Left ventricle myocardium inferior (tissue), 1 donor: ENCODE measurements around the gene ZPR1. TPM values are rescaled to one million over a fixed set of nuclear protein-coding genes. Genes with fewer than 3 reads are reported as not detected.
A peak's percentile ranks its signal among the peaks of the same experiment; 100 is the strongest.

Experiments
- DNase-seq: peaks from one replicate; pipeline ENCODE4 v3.0.0-alpha.2; 2020
- H3K27ac ChIP-seq: fragments of 200-600 bp; replicated peaks from 2 replicates; pipeline ENCODE4 v1.8.0; 2021
- H3K27me3 ChIP-seq: fragments of 200-600 bp; 2 replicates; pipeline ENCODE4 v1.8.0; 2021; ENCODE audit warnings: low read depth
- H3K36me3 ChIP-seq: fragments of 200-600 bp; 2 replicates; pipeline ENCODE4 v1.8.0; 2021
- H3K4me1 ChIP-seq: fragments of 200-600 bp; 2 replicates; pipeline ENCODE4 v1.8.0; 2021
- H3K4me3 ChIP-seq: fragments of 200-600 bp; 2 replicates; pipeline ENCODE4 v1.8.0; 2021; ENCODE audit warnings: mild to moderate bottlenecking, moderate library complexity
- H3K9me3 ChIP-seq: fragments of 200-600 bp; replicated peaks from 2 replicates; pipeline ENCODE4 v1.8.0; 2021
- intact Hi-C: fragments of 100-400 bp; cut with micrococcal nuclease; formaldehyde crosslinking; loops from one replicate; pipeline ENCODE4 v1.11.0; 2022
- total RNA-seq: library from RNA; stranded (reverse); fragmentation: NEBNext Ultra II Directional; extraction: Animal tissue kit (Norgen Biotek cat#: 25700); gene quantifications from one replicate; pipeline ENCODE4 v1.2.1, GENCODE V29; 2021
- TF ChIP-seq, protein P1 (sequence below): fragments of 200-600 bp; IDR thresholded peaks from 2 replicates; pipeline ENCODE4 v1.8.0; 2021; ENCODE audit warnings: antibody characterized with exemption, mild to moderate bottlenecking, borderline replicate concordance
- donor health status: DM: no; HTN: yes; CAD: no; lungs with severe emphysema.

Gene ZPR1
- total RNA-seq, 1 donor from 2014 or later = 26.4 TPM

DNA sequence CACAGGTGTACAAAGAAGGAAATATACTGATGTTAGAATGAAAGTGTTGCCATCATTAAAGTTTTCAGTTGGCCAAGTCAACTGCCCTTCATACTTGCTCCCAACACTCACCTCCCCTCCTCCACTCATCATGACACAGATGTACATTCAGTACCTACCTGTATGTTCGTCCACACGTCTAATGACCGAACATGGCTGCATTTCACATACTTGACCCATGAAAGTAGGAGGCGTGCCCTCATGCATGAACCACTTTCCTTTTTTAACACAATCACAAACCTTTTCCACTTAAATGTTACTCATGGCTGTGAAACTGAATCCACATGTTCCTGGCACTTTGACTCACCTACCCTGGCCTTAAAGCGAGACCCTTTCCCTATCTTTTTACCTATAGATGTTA, 11.8 kb downstream of the ZPR1 start:
- Histone ChIP-seq H3K4me1 (peaks cover 28% of the 10 kb centered on the region), H3K4me3 (no peak overlapping the region), H3K36me3 (peaks cover 37% of the 10 kb centered on the region), H3K9me3 (no peaks in the 10 kb centered on the region), H3K27ac (no peak overlapping the region), H3K27me3 (no peaks in the 10 kb centered on the region)
- intact Hi-C loops = no loop called here
- TF ChIP-seq, protein P1, sequence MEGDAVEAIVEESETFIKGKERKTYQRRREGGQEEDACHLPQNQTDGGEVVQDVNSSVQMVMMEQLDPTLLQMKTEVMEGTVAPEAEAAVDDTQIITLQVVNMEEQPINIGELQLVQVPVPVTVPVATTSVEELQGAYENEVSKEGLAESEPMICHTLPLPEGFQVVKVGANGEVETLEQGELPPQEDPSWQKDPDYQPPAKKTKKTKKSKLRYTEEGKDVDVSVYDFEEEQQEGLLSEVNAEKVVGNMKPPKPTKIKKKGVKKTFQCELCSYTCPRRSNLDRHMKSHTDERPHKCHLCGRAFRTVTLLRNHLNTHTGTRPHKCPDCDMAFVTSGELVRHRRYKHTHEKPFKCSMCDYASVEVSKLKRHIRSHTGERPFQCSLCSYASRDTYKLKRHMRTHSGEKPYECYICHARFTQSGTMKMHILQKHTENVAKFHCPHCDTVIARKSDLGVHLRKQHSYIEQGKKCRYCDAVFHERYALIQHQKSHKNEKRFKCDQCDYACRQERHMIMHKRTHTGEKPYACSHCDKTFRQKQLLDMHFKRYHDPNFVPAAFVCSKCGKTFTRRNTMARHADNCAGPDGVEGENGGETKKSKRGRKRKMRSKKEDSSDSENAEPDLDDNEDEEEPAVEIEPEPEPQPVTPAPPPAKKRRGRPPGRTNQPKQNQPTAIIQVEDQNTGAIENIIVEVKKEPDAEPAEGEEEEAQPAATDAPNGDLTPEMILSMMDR = no peak
- DNase-seq = no peak

DNA sequence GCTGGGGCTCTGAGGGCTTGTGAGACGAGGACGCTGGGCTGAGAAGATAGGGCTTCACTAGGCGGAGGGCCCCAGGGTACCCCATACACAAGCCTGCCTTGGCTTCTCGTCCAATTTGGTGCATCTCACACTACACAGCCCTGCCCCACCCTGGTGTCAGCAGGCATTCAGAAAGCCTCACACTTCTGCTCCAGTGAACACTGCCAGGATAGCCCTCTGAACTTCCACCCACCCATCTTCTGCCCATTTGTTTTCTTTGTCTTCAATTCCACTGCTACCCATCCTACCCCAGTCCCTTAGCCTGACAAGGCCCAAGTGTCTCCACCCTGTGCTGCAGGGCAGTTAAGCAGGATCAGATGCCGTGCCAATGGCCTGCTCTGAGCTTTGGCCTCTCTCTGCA, 13.2 kb downstream of the ZPR1 start:
- Histone ChIP-seq H3K36me3 (peaks cover 24% of the 10 kb centered on the region), H3K4me3 (no peak overlapping the region), H3K27ac (no peak overlapping the region), H3K27me3 (no peaks in the 10 kb centered on the region), H3K4me1 (peaks cover 36% of the 10 kb centered on the region), H3K9me3 (no peaks in the 10 kb centered on the region)
- no peak for DNase-seq
- TF ChIP-seq, protein P1 = no peak
- intact Hi-C loops = no loop called here

DNA sequence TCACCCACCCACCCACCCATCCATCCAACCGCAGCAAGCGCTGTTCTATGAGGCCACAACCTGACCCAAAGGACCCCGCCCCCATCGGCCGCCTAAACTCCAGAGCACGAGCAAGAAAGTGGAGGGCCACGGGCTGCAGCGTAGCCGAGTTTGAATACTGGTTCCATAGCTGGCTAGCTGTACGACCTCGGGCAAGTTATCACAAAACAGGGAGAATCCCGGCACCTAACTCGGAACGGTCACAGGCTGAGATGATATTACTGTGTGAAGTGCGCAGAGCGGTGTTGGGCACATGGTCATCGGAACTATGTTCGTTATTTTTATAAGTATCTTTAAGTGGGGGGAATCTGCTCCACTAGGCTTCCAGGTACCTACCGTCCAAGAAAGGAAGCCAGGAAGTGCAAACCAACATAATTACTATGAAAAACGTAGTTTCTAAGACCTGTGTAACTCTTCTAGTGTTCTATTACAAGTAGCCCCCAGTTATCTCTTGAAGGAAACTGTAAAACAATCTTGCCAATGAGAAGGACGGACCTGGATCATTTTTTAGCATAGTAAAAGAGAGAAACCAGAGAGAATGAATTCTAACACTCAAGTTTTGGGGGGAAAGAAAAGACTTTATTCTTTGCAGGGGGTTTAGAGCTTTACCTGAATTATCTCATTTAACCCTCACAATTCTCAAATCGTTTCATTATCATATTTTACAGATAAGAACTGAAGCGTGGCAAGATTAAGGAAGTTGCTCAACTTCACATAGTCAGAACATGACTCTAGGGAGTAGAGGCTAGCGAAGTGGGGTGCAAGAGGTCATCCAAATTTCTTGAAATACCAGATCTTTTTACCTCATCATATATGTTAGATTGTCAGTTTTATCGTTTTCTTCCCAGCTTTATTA, 14.4 kb downstream of the ZPR1 start:
- DNase-seq = no peak
- intact Hi-C loops = no loop called here
- H3K9me3 ChIP-seq = no peaks in the 10 kb centered on the region
- TF ChIP-seq, protein P1 = no peak
- peaks cover 23% of the 10 kb centered on the region for H3K36me3 ChIP-seq
- peaks cover 39% of the 10 kb centered on the region for H3K4me1 ChIP-seq
- peak overlapping the region; percentile 94 for H3K4me3 ChIP-seq
- no peaks in the 10 kb centered on the region for H3K27me3 ChIP-seq
- H3K27ac ChIP-seq = peak overlapping the region; percentile 94

DNA sequence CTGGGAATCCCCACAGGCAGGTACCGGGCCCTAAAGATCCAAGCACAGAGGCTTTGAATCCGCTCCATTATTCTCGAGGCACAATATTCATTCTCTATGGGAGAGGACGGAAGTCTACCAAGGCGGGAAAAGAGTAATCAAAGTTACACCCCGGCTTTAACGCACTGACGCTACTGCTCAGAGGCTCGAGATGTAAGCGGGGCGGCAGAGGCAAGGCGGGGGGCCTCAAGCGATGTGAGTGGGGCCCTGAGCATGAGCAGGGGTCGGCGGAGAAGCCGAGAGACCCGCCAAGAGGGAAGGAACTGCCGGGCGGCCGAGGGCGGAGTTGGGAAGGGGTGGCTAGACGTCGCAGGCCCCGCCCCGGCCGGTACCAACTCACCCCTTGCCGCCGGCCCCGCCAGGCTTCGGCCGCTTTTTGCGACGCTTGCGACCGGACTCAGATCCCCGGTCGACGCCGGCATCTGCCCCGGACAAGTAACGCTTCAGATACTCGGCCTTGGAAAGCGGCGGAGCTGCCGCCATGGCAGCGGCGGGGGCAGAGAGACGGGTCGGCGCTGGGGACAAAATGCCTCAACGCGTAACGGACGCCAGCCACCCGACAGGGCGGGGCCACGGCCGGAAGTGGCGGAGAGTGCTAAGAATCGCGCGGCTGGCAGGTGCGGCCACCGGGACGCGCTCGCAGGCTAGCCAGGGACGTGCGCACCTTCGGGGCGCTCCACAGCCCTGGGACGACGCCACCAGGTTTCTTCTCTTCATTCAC, 15.2 kb downstream of the ZPR1 start, which contains the start of gene BUD13:
TSS of gene BUD13 (minus strand) at position 545 of the 760 bp plus-strand sequence. CDS start at position 522, 23 bp downstream.
- TF ChIP-seq, protein P1 = no peak

DNA sequence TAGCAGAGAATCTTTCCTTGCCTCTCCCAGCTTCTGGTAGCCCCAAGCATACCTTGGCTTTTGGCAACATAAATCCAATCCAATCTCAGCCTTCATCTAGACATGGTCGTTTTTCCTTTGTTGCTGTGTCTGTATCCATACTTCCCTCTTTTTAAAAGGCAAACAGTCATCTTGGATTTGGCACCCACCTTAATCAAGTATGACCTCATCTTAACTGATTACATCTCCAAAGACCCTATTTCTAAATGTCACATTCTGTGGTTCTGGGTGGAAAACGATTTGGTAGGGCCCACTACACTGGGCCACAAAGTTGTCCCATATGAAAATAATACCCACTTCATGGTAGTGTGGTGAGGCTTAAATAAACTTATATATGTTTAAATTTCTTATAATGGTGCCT, 15.9 kb downstream of the ZPR1 start:
- peaks cover 18% of the 10 kb centered on the region for H3K36me3 ChIP-seq
- H3K27me3 ChIP-seq = no peaks in the 10 kb centered on the region
- peak overlapping the region; percentile 94 for H3K4me3 ChIP-seq
- H3K4me1 ChIP-seq = peaks cover 39% of the 10 kb centered on the region
- H3K9me3 ChIP-seq = no peaks in the 10 kb centered on the region
- DNase-seq = no peak
- TF ChIP-seq, protein P1 = no peak
- intact Hi-C loops = no loop called here
- H3K27ac ChIP-seq = peak overlapping the region; percentile 94

More for the DNA sequence above, 15.2 kb downstream of the ZPR1 start, which contains the start of gene BUD13:
- intact Hi-C loops = no loop called here
- Histone ChIP-seq H3K36me3 (peaks cover 22% of the 10 kb centered on the region), H3K27ac (peak within 1 kb of the TSS; percentile 94), H3K9me3 (no peaks in the 10 kb centered on the region), H3K27me3 (no peaks in the 10 kb centered on the region), H3K4me1 (peaks cover 39% of the 10 kb centered on the region), H3K4me3 (peak within 1 kb of the TSS; percentile 94)
- DNase-seq = peak; percentile 93
